ENCODE results near the gene AURKA. TPM values are rescaled to one million over a fixed set of nuclear protein-coding genes. Genes with fewer than 3 reads are reported as not detected.
A peak's percentile ranks its signal among the peaks of the same experiment; 100 is the strongest.
"Not testable (repeated sequence)": the region's sequence is repeated elsewhere in the genome, so short reads cannot be mapped to it uniquely, and the experiment has no call there.

Gene AURKA
- total and polyA plus RNA-seq, 2 donors (not counting 1 experiment from before 2014, with no cell fraction given) = 27.7 to 32.7 TPM

DNA sequence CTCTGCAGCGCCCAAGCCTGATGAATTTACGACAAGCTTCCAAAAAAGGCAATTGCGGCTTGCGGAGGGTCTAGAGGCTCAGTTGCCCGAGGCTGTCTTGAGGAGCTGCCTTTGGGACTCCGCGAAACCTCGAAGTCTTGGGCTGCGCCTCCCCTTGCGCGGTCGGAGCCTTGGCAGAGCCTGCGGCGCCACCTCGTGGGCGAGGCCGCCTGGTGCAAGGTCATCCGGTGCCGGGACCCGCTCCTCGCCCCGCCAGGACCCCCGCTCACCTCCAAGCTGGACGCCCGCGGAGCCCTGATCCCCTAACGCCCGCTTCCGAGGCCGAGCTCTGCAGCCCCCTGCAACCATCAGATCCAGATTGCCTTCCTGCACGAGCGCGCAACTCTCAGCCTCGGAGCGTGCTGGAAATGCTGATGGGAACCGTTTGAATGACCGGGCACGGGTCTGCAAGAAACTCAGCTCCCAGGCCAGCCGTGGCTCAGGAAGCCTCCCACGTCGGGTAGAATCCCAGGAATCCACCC, 48.1 kb downstream of the AURKA start:
- peaks cover 8% of the 10 kb centered on the region for H3K27me3 ChIP-seq (ENCODE audit: control insufficient read depth, insufficient read depth, low read length)
- H3K4me3 ChIP-seq (replicated peaks in 1 of 4; ENCODE audit: control extremely low read depth in 1 of 4, insufficient read depth in 1 of 4, low read depth in 3 of 4, low read length in 4 of 4) = peak overlapping the region in 3 of 4 experiments; percentile 8 to 43 (median 17)
- H3K9me3 ChIP-seq (ENCODE audit: control insufficient read depth, insufficient read depth, low read depth, low read length) = no peaks in the 10 kb centered on the region
- no peaks in the 10 kb centered on the region for H3K4me1 ChIP-seq (ENCODE audit: control insufficient read depth, extremely low read depth, insufficient read depth, low read length)
- H3K36me3 ChIP-seq (ENCODE audit: control insufficient read depth, insufficient read depth, low read length) = no peaks in the 10 kb centered on the region
- H2AFZ ChIP-seq (ENCODE audit: low read length) = peak overlapping the region; percentile 30
- no peaks in the 10 kb centered on the region for H3K79me2 ChIP-seq (ENCODE audit: control insufficient read depth, insufficient read depth, low read length)
- no peaks in the 10 kb centered on the region for H4K20me1 ChIP-seq (ENCODE audit: control insufficient read depth, extremely low read depth, insufficient read depth, low read length)
- no peak overlapping the region for H3K9ac ChIP-seq (ENCODE audit: insufficient read depth, low read length)
- DNase-seq (ENCODE audit: low read depth in 2 of 2) = peak; percentile 27 to 51
- TF ChIP-seq, protein P1, sequence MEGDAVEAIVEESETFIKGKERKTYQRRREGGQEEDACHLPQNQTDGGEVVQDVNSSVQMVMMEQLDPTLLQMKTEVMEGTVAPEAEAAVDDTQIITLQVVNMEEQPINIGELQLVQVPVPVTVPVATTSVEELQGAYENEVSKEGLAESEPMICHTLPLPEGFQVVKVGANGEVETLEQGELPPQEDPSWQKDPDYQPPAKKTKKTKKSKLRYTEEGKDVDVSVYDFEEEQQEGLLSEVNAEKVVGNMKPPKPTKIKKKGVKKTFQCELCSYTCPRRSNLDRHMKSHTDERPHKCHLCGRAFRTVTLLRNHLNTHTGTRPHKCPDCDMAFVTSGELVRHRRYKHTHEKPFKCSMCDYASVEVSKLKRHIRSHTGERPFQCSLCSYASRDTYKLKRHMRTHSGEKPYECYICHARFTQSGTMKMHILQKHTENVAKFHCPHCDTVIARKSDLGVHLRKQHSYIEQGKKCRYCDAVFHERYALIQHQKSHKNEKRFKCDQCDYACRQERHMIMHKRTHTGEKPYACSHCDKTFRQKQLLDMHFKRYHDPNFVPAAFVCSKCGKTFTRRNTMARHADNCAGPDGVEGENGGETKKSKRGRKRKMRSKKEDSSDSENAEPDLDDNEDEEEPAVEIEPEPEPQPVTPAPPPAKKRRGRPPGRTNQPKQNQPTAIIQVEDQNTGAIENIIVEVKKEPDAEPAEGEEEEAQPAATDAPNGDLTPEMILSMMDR (conservative IDR thresholded peaks at IDR 0.05 in 1 of 2, IDR thresholded peaks at IDR 0.05 in 1 of 2; ENCODE audit: low read depth in 1 of 2, low read length in 2 of 2) = peak; percentile 63 to 85
- TF ChIP-seq EZH2 (IDR thresholded peaks at IDR 0.05; ENCODE audit: low read length, missing control alignments) = no peak
- H3K27ac ChIP-seq (ENCODE audit: insufficient read depth, low read length) = no peak overlapping the region
- H3K4me2 ChIP-seq (ENCODE audit: extremely low read depth, insufficient read depth, low read length) = peak overlapping the region; percentile 76

DNA sequence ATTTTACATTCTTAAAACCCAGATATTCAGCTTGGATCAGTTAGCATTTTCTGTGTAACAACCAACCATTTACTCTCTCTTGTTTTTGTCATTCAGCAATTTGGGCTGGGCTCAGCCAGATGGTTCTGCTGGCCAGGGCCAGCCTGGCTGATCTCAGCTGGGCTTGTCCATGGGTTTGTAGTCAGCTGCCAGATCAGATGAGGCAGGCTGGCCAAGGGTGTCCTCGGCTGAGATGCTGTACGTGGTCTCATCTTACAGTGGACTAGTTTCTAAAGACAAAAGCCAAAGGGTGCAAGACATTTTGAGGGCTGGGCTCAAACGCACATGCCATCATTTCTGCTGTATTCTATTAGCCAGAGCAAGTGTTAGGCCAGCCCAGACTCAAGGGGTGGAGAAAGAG, 49.2 kb downstream of the AURKA start:
- Histone ChIP-seq H3K36me3 (ENCODE audit: control insufficient read depth, insufficient read depth, low read length) (no peaks in the 10 kb centered on the region), H3K79me2 (ENCODE audit: control insufficient read depth, insufficient read depth, low read length) (no peaks in the 10 kb centered on the region), H3K4me2 (ENCODE audit: extremely low read depth, insufficient read depth, low read length) (no peak overlapping the region), H3K4me3 (replicated peaks in 1 of 4; ENCODE audit: control extremely low read depth in 1 of 4, insufficient read depth in 1 of 4, low read depth in 3 of 4, low read length in 4 of 4) (no peak overlapping the region), H4K20me1 (ENCODE audit: control insufficient read depth, extremely low read depth, insufficient read depth, low read length) (no peaks in the 10 kb centered on the region), H3K9me3 (ENCODE audit: control insufficient read depth, insufficient read depth, low read depth, low read length) (no peaks in the 10 kb centered on the region), H3K4me1 (ENCODE audit: control insufficient read depth, extremely low read depth, insufficient read depth, low read length) (no peaks in the 10 kb centered on the region), H2AFZ (ENCODE audit: low read length) (no peak overlapping the region), H3K27me3 (ENCODE audit: control insufficient read depth, insufficient read depth, low read length) (peaks cover 8% of the 10 kb centered on the region), H3K27ac (ENCODE audit: insufficient read depth, low read length) (no peak overlapping the region), H3K9ac (ENCODE audit: insufficient read depth, low read length) (no peak overlapping the region)
- TF ChIP-seq, protein P1 (conservative IDR thresholded peaks at IDR 0.05 in 1 of 2, IDR thresholded peaks at IDR 0.05 in 1 of 2; ENCODE audit: low read depth in 1 of 2, low read length in 2 of 2) = no peak
- TF ChIP-seq EZH2 (IDR thresholded peaks at IDR 0.05; ENCODE audit: low read length, missing control alignments) = no peak
- no peak for DNase-seq (ENCODE audit: low read depth in 2 of 2)

DNA sequence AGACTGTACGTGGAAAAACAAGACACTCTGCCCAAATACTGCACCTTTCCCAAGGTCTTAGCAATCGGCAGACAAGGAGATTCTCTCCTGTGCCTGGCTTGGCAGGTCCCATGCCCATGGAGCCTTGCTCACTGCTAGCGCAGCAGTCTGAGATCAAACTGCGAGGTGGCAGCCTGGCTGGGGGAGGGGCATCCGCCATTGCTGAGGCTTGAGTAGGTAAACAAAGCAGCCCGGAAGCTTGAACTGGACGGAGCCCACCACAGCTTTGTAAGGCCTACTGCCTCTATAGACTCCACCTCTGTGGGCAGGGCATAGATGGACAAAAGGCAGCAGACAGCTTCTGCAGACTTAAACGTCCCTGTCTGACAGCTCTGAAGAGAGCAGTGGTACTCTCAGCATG, 55.3 kb downstream of the AURKA start:
- not testable (repeated sequence) for H3K4me1 ChIP-seq (ENCODE audit: control insufficient read depth, extremely low read depth, insufficient read depth, low read length); H2AFZ ChIP-seq (ENCODE audit: low read length); H3K27ac ChIP-seq (ENCODE audit: insufficient read depth, low read length); H3K9ac ChIP-seq (ENCODE audit: insufficient read depth, low read length); H3K4me3 ChIP-seq (replicated peaks in 1 of 4; ENCODE audit: control extremely low read depth in 1 of 4, insufficient read depth in 1 of 4, low read depth in 3 of 4, low read length in 4 of 4); DNase-seq (ENCODE audit: low read depth in 2 of 2); H3K79me2 ChIP-seq (ENCODE audit: control insufficient read depth, insufficient read depth, low read length); H3K27me3 ChIP-seq (ENCODE audit: control insufficient read depth, insufficient read depth, low read length); H4K20me1 ChIP-seq (ENCODE audit: control insufficient read depth, extremely low read depth, insufficient read depth, low read length); H3K4me2 ChIP-seq (ENCODE audit: extremely low read depth, insufficient read depth, low read length); H3K36me3 ChIP-seq (ENCODE audit: control insufficient read depth, insufficient read depth, low read length); H3K9me3 ChIP-seq (ENCODE audit: control insufficient read depth, insufficient read depth, low read depth, low read length)

Measured in fibroblast of lung (primary cell).